Measurements from ENCODE around the gene TCN2. TPM values are rescaled to one million over a fixed set of nuclear protein-coding genes. Genes with fewer than 3 reads are reported as not detected.

The TCN2 gene
- total and polyA plus RNA-seq, 7 donors, result 5.5 to 11.7 (median 8.4) TPM

- Histone ChIP-seq H3K9me3 (no peaks in the 10 kb centered on the region), H3K4me1 (peaks cover 34% of the 10 kb centered on the region), H3K4me3 (peak overlapping the region; percentile 87), H3K36me3 (ENCODE audit: insufficient read depth in 1 of 2, low read depth in 1 of 2) (no peaks in the 10 kb centered on the region), H3K27me3 (ENCODE audit: insufficient read depth in 3 of 3, low read length in 2 of 3) (no peaks in the 10 kb centered on the region), H3K27ac (peak overlapping the region; percentile 85)
- TF ChIP-seq CTCF (IDR thresholded peaks at IDR 0.05), result peak; percentile 23
- DNase-seq (peak; percentile 46 to 71), ATAC-seq (peak; percentile 11 to 41 (median 22))
- 17 to 23% (median 21%) methylated on average over 44 to 45 of the region's 45 CpGs for WGBS, 3 donors
- intact Hi-C loops (cut with DNase I), result loop anchor here (5.0 kb wide), 2 partner anchors 61 to 286 kb away; no protein-coding TSS in a partner anchor
Observed at GRCh38 chr22:30636226-30637077, 29.5 kb downstream of the TCN2 start.

GRCh38 chr22:30637701-30638114, 30.7 kb downstream of the TCN2 start:
- peaks cover 40% of the 10 kb centered on the region for H3K4me1 ChIP-seq
- H3K27me3 ChIP-seq (ENCODE audit: insufficient read depth in 3 of 3, low read length in 2 of 3), result no peaks in the 10 kb centered on the region
- no peak for ATAC-seq
- no peaks in the 10 kb centered on the region for H3K36me3 ChIP-seq (ENCODE audit: insufficient read depth in 1 of 2, low read depth in 1 of 2)
- peak overlapping the region; percentile 87 for H3K4me3 ChIP-seq
- WGBS, 3 donors, result 41 to 50% (median 41%) methylated on average over 1 of the region's 1 CpG
- intact Hi-C loops (cut with DNase I), result loop anchor here (5.0 kb wide), 2 partner anchors 60 to 285 kb away; no protein-coding TSS in a partner anchor
- DNase-seq, result no peak
- TF ChIP-seq CTCF (IDR thresholded peaks at IDR 0.05), result no peak
- peak overlapping the region; percentile 85 for H3K27ac ChIP-seq
- H3K9me3 ChIP-seq, result no peaks in the 10 kb centered on the region

- WGBS, 3 donors, result 59 to 72% (median 70%) methylated on average over 4 of the region's 4 CpGs
- intact Hi-C loops (cut with DNase I), result no loop called here
- Histone ChIP-seq H3K9me3 (no peaks in the 10 kb centered on the region), H3K4me1 (peaks cover 46% of the 10 kb centered on the region), H3K27me3 (ENCODE audit: insufficient read depth in 3 of 3, low read length in 2 of 3) (no peaks in the 10 kb centered on the region), H3K4me3 (no peak overlapping the region), H3K27ac (peak overlapping the region; percentile 85), H3K36me3 (ENCODE audit: insufficient read depth in 1 of 2, low read depth in 1 of 2) (no peaks in the 10 kb centered on the region)
- ATAC-seq (no peak), DNase-seq (no peak)
- TF ChIP-seq CTCF (IDR thresholded peaks at IDR 0.05), result no peak
Observed at GRCh38 chr22:30640361-30640760, 33.4 kb downstream of the TCN2 start.

- intact Hi-C loops (cut with DNase I), result no loop called here
- ATAC-seq (peak; percentile 79 to 84 (median 84)), DNase-seq (peak in 1 of 2 donors; percentile 77)
- Histone ChIP-seq H3K27ac (peak overlapping the region; percentile 85), H3K27me3 (ENCODE audit: insufficient read depth in 3 of 3, low read length in 2 of 3) (no peaks in the 10 kb centered on the region), H3K36me3 (ENCODE audit: insufficient read depth in 1 of 2, low read depth in 1 of 2) (no peaks in the 10 kb centered on the region), H3K4me1 (peaks cover 46% of the 10 kb centered on the region), H3K9me3 (no peaks in the 10 kb centered on the region), H3K4me3 (peak overlapping the region; percentile 41)
- 32 to 39% (median 35%) methylated on average over 4 of the region's 4 CpGs for WGBS, 3 donors
- no peak for TF ChIP-seq CTCF (IDR thresholded peaks at IDR 0.05)
Observed at GRCh38 chr22:30640839-30641430, 34.0 kb downstream of the TCN2 start.
